Endothelial cell (in vitro differentiated cells): ENCODE measurements around the gene PIWIL4. TPM values are rescaled to one million over a fixed set of nuclear protein-coding genes. Genes with fewer than 3 reads are reported as not detected.
"Not testable (repeated sequence)": the region's sequence is repeated elsewhere in the genome, so short reads cannot be mapped to it uniquely, and the experiment has no call there.

ENCODE experiments used
- DNase-seq: peaks from one replicate; pipeline ENCODE4 v3.0.0; 2021; ENCODE audit warnings: low spot score
- H3K27ac Mint-ChIP-seq: one replicate; pipeline ENCODE4 v1.8.0; 2021; ENCODE audit warnings: mixed read lengths, inconsistent platforms; ENCODE audit not compliant: unreplicated experiment
- H3K27me3 Mint-ChIP-seq: one replicate; pipeline ENCODE4 v1.8.0; 2021; ENCODE audit warnings: mild to moderate bottlenecking, moderate library complexity, mixed read lengths, inconsistent platforms; ENCODE audit not compliant: unreplicated experiment
- H3K36me3 Mint-ChIP-seq: one replicate; pipeline ENCODE4 v1.8.0; 2021; ENCODE audit warnings: mild to moderate bottlenecking, low read depth, mixed read lengths, inconsistent platforms; ENCODE audit not compliant: unreplicated experiment
- H3K4me1 Mint-ChIP-seq: one replicate; pipeline ENCODE4 v1.8.0; 2021; ENCODE audit warnings: mild to moderate bottlenecking, mixed read lengths, inconsistent platforms; ENCODE audit not compliant: unreplicated experiment
- H3K4me3 Mint-ChIP-seq: one replicate; pipeline ENCODE4 v1.8.0; 2021; ENCODE audit warnings: mild to moderate bottlenecking, mixed read lengths, inconsistent platforms; ENCODE audit not compliant: unreplicated experiment
- H3K9me3 Mint-ChIP-seq: one replicate; pipeline ENCODE4 v1.8.0; 2021; ENCODE audit warnings: mixed read lengths, inconsistent platforms; ENCODE audit not compliant: unreplicated experiment
- CTCF ChIP-seq: fragments of 200-600 bp; sonication (generic); IDR thresholded peaks from one replicate; pipeline ENCODE4 v1.5.0; 2021; ENCODE audit warnings: antibody characterized with exemption; ENCODE audit not compliant: unreplicated experiment
- total RNA-seq: library from RNA; stranded (reverse); fragmentation: NEBNext Ultra II Directional; extraction: Animal tissue kit (Norgen Biotek cat#: 25700); gene quantifications from one replicate; pipeline ENCODE4 v1.2.1, GENCODE V29; 2021; ENCODE audit not compliant: unreplicated experiment

Gene PIWIL4
- total RNA-seq, 1 donor from 2014 or later, result 0.54 TPM

GRCh38 chr11:94546886-94547285 lies 20.3 kb upstream of the PIWIL4 start:
- Mint-ChIP-seq H3K27ac (no peak overlapping the region), H3K27me3 (peaks cover 8% of the 10 kb centered on the region), H3K9me3 (no peaks in the 10 kb centered on the region), H3K4me3 (no peak overlapping the region), H3K36me3 (no peaks in the 10 kb centered on the region), H3K4me1 (peaks cover 18% of the 10 kb centered on the region)
- no peak for TF ChIP-seq CTCF
- no peak for DNase-seq

GRCh38 chr11:94549146-94549545 lies 18.0 kb upstream of the PIWIL4 start:
- TF ChIP-seq CTCF, result no peak
- H3K27ac Mint-ChIP-seq, result no peak overlapping the region
- H3K27me3 Mint-ChIP-seq, result peaks cover 3% of the 10 kb centered on the region
- no peak for DNase-seq
- H3K4me1 Mint-ChIP-seq, result peaks cover 15% of the 10 kb centered on the region
- H3K9me3 Mint-ChIP-seq, result no peaks in the 10 kb centered on the region
- no peak overlapping the region for H3K4me3 Mint-ChIP-seq
- H3K36me3 Mint-ChIP-seq, result no peaks in the 10 kb centered on the region

- Mint-ChIP-seq H3K36me3 (no peaks in the 10 kb centered on the region), H3K4me1 (peaks cover 15% of the 10 kb centered on the region), H3K4me3 (no peak overlapping the region)
Observed at GRCh38 chr11:94550513-94550912, 16.7 kb upstream of the PIWIL4 start.

GRCh38 chr11:94553938-94554337 lies 13.2 kb upstream of the PIWIL4 start:
- no peak overlapping the region for H3K4me3 Mint-ChIP-seq
- no peaks in the 10 kb centered on the region for H3K36me3 Mint-ChIP-seq
- peaks cover 8% of the 10 kb centered on the region for H3K4me1 Mint-ChIP-seq
- no peak for TF ChIP-seq CTCF
- DNase-seq, result no peak
- no peaks in the 10 kb centered on the region for H3K9me3 Mint-ChIP-seq
- H3K27ac Mint-ChIP-seq, result no peak overlapping the region
- H3K27me3 Mint-ChIP-seq, result no peaks in the 10 kb centered on the region

More at GRCh38 chr11:94550513-94550912, 16.7 kb upstream of the PIWIL4 start:
- no peak overlapping the region for H3K27ac Mint-ChIP-seq
- H3K9me3 Mint-ChIP-seq, result no peaks in the 10 kb centered on the region
- peaks cover 1% of the 10 kb centered on the region for H3K27me3 Mint-ChIP-seq
- no peak for DNase-seq
- TF ChIP-seq CTCF, result no peak

GRCh38 chr11:94555752-94556329 lies 11.3 kb upstream of the PIWIL4 start:
- not testable (repeated sequence) for DNase-seq, H3K27me3 Mint-ChIP-seq, H3K4me3 Mint-ChIP-seq, H3K9me3 Mint-ChIP-seq, H3K36me3 Mint-ChIP-seq, H3K27ac Mint-ChIP-seq
- peaks cover 10% of the 10 kb centered on the region for H3K4me1 Mint-ChIP-seq
